Cardiac fibroblast (primary cell): Measurements from ENCODE around the gene GPC3.

ENCODE experiments used
- DNase-seq, 2 donors: peaks; one replicate each; pipeline versions ENCODE4 v3.0.0 to v3.0.0-alpha.2; 2010; ENCODE audit warnings: low read depth in 2 of 2
- H3K4me3 ChIP-seq, 2 donors: replicated peaks in 1 of 2; 1 replicate in 1 of 2; 2 replicates in 1 of 2; pipeline ENCODE4 v1.5.1; 2011; ENCODE audit warnings: low read depth in 2 of 2, low read length in 2 of 2, mild to moderate bottlenecking in 2 of 2, moderate library complexity in 1 of 2
- CTCF ChIP-seq: IDR thresholded peaks from one replicate; pipeline ENCODE4 v1.5.1; 2011; ENCODE audit warnings: low read depth, mild to moderate bottlenecking, low read length, inconsistent platforms

GPC3 gene

GRCh38 chrX:133846311-133846710 lies 139.1 kb downstream of the GPC3 start:
- DNase-seq, result no peak
- no peak overlapping the region for H3K4me3 ChIP-seq
- TF ChIP-seq CTCF, result no peak

DNA sequence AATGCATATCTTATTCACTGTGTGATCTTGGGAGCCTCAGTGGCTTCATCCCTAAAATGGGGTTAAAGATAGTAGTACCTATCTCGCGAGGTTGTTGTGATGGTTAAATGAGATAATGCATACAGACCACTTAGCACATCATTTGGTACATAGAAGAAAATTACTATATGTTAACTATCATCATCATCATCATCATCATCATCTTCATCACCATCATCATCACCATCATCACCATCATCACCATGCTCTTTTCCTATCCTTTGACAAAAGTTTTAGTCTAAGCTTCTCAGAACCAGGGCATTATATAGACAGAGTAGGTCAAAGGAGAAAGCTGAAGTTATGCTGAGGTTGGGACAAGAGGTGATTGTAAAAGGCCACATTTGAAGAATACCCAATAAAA lies 145.0 kb downstream of the GPC3 start:
- no peak for TF ChIP-seq CTCF
- DNase-seq, result no peak
- no peak overlapping the region for H3K4me3 ChIP-seq

DNA sequence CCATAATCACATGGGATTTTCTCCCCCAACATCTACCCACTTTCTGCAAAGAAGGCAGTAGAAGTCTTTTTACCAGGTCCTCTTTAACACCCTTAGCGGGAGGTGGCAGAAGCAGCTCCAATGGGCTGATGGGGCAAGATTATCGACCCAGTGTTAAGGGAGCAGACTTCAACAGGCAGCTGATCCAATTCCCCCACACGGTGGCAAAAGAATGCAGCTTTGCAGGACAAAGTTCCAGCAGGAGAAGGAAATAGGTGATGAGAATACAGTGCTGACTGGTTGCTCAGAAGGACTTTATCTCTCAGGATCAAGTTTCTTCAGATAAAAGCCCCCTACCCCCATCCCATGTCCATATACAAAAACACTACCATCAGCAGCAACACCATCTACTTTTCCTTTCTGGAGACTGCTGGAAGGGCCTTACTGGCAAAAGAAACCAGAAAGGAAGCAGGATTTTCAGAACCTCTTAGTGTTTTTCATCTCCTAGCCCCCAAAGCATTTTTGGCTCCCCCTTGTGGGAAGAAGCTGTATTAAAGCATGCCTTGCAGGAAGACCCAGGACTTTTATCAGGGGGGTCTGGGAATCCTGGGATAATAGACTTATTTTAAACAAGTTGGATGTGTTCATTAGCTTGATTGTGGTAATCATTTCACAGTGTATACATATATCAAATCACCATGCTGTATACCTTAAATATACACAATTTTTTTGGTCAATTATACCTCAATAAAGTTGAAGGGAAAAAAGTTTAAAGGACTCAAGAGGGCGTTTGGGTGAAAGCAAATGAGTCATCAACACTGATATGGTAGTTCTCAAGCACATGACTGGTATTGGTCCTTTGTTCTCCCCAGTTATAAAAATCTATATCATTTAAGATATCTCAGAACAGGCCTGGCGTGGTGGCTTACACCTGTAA lies 146.4 kb downstream of the GPC3 start:
- no peak overlapping the region for H3K4me3 ChIP-seq
- DNase-seq, result peak; percentile 25 to 50
- TF ChIP-seq CTCF, result peak; percentile 43

DNA sequence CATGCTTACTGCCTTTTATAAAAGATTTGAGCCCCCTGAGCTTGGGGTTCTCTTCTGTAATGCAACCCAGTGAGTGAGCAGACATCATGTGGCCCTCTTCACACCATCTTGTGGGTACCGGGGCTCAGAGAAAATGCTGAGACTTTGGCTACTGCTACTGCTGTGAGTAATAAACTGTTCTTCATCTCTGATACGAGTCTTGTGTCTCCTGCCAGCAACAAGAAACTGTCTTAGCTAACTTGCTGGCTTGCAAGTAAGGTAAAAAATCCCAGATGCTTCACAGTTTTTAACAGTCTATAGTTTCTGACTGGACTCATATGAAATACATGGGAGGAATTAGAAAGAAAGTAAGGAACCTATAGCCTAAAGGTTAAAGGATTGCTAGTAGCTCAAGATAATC lies 148.3 kb downstream of the GPC3 start:
- TF ChIP-seq CTCF, result no peak
- no peak for DNase-seq
- no peak overlapping the region for H3K4me3 ChIP-seq

- no peak for TF ChIP-seq CTCF
- no peak overlapping the region for H3K4me3 ChIP-seq
- no peak for DNase-seq
Observed at GRCh38 chrX:133836561-133836960, 148.8 kb downstream of the GPC3 start.

- DNase-seq, result no peak
- H3K4me3 ChIP-seq, result no peak overlapping the region
Observed at GRCh38 chrX:133834771-133835170, 150.6 kb downstream of the GPC3 start.

More at GRCh38 chrX:133834771-133835170, 150.6 kb downstream of the GPC3 start:
- no peak for TF ChIP-seq CTCF
